Measurements from ENCODE around the gene SLCO1B3.

SLCO1B3 gene

DNA sequence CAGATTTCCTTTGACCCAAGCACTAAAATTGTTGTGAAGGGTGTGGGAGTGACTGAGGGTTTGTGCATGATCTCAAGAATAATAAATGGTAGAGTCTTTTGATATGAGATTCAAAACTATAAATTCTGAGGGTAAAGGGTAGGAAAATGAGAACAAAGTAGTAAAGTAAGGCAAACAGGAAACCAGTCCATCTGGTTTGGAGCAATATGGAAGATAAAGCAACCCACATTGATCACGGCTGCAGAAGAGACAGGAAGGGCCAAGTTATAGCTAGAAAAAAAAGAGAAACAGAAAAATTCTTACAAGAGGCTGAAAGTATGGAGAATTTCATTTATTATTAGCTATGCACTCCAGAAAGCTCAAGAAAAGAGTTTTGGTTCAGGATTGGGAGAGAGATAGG is 4.6 kb upstream of the SLCO1B3 start:
- ATAC-seq (ENCODE audit: insufficient read depth, low read depth): no peak
- no peaks in the 10 kb centered on the region for H4K20me1 ChIP-seq (ENCODE audit: insufficient read depth, low read length)
- H3K9ac ChIP-seq (ENCODE audit: low read depth, low read length): no peak overlapping the region
- H3K4me2 ChIP-seq (ENCODE audit: insufficient read depth, low read length): no peak overlapping the region
- no peaks in the 10 kb centered on the region for H3K9me3 ChIP-seq (ENCODE audit: insufficient read depth, low read length, severe bottlenecking)
- no peaks in the 10 kb centered on the region for H3K27me3 ChIP-seq (ENCODE audit: insufficient read depth, low read length, poor library complexity)
- H3K36me3 ChIP-seq (ENCODE audit: insufficient read depth, low read length): no peaks in the 10 kb centered on the region
- no peaks in the 10 kb centered on the region for H3K4me1 ChIP-seq (ENCODE audit: insufficient read depth, low read length)
- no peak overlapping the region for H2AFZ ChIP-seq (ENCODE audit: low read depth, low read length)
- H3K27ac ChIP-seq (ENCODE audit: low read length): no peak overlapping the region
- DNase-seq: no peak
- TF ChIP-seq EZH2 (IDR thresholded peaks at IDR 0.05; ENCODE audit: borderline replicate concordance, low read depth, low read length, severe bottlenecking): no peak
- TF ChIP-seq, protein P1, sequence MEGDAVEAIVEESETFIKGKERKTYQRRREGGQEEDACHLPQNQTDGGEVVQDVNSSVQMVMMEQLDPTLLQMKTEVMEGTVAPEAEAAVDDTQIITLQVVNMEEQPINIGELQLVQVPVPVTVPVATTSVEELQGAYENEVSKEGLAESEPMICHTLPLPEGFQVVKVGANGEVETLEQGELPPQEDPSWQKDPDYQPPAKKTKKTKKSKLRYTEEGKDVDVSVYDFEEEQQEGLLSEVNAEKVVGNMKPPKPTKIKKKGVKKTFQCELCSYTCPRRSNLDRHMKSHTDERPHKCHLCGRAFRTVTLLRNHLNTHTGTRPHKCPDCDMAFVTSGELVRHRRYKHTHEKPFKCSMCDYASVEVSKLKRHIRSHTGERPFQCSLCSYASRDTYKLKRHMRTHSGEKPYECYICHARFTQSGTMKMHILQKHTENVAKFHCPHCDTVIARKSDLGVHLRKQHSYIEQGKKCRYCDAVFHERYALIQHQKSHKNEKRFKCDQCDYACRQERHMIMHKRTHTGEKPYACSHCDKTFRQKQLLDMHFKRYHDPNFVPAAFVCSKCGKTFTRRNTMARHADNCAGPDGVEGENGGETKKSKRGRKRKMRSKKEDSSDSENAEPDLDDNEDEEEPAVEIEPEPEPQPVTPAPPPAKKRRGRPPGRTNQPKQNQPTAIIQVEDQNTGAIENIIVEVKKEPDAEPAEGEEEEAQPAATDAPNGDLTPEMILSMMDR (IDR thresholded peaks at IDR 0.05; ENCODE audit: borderline replicate concordance, extremely low read depth, low read length, poor library complexity, severe bottlenecking): no peak
- no peaks in the 10 kb centered on the region for H3K79me2 ChIP-seq (ENCODE audit: insufficient read depth, low read length)
- no peak overlapping the region for H3K4me3 ChIP-seq (ENCODE audit: low read depth in 1 of 2, low read length in 2 of 2)

DNA sequence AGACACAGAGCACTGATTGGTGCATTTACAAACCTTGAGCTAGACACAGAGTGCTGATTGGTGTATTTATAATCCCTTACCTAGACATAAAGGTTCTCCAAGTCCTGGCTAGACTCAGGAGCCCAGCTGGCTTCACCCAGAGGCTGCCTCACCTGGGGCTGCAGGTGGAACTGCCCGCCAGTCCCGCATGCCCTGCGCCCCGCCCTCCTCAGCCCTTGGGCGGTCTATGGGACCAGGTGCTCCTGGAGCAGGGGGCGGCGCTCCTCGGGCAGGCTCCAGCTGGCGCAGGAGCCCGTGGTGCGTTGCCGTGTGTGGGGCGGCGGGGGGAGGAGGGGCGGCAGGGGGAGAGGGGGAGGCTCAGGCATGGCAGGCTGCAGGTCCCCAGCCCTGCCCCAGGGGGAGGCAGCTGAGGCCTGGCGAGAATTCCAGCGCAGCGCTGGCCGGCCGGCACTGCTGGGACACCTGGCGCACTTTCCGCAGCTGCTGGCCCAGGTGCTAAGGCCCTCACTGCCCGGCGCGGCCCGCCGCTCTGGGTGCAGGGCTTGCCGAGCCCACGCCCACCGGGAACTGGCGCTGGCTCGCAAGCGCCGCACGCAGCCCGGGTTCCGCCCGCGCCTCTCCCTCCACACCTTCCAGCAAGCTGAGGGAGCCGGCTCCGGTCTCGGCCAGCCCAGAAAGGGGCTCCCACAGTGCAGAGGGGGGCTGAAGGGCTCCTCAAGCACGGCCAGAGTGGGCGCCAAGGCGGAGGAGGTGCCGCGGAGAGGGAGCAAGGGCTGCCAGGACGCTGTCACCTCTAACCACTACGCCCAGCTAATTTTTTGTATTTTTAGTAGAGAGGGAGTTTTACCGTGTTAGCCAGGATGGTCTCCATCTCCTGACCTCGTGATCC is 3.1 kb upstream of the SLCO1B3 start:
- TF ChIP-seq, protein P1 (IDR thresholded peaks at IDR 0.05; ENCODE audit: borderline replicate concordance, extremely low read depth, low read length, poor library complexity, severe bottlenecking): no peak
- no peak for TF ChIP-seq EZH2 (IDR thresholded peaks at IDR 0.05; ENCODE audit: borderline replicate concordance, low read depth, low read length, severe bottlenecking)
- no peaks in the 10 kb centered on the region for H3K36me3 ChIP-seq (ENCODE audit: insufficient read depth, low read length)

DNA sequence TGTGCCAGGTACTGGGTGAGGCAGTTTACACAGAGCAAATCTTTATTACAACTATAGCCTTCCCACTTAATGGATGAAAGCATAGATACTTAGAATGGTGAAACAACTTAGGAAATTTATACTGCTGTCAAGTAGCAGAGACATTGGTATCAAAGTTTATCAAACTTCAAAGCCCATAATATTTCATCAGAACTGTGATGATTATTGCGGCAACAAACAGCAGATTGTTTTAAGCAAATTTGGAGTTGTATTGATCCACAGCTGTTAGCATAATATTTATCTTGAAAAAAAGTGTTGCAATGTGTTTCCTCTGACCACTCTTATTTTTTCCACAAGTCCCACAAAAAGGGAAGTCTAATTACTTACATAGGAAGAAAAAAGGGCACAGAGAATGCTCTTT is 2.0 kb upstream of the SLCO1B3 start:
- no peaks in the 10 kb centered on the region for H3K79me2 ChIP-seq (ENCODE audit: insufficient read depth, low read length)
- no peaks in the 10 kb centered on the region for H3K36me3 ChIP-seq (ENCODE audit: insufficient read depth, low read length)
- H3K4me1 ChIP-seq (ENCODE audit: insufficient read depth, low read length): no peaks in the 10 kb centered on the region
- no peak overlapping the region for H3K9ac ChIP-seq (ENCODE audit: low read depth, low read length)
- H3K9me3 ChIP-seq (ENCODE audit: insufficient read depth, low read length, severe bottlenecking): no peaks in the 10 kb centered on the region
- DNase-seq (no peak), ATAC-seq (ENCODE audit: insufficient read depth, low read depth) (no peak)
- no peak overlapping the region for H3K4me2 ChIP-seq (ENCODE audit: insufficient read depth, low read length)
- no peaks in the 10 kb centered on the region for H3K27me3 ChIP-seq (ENCODE audit: insufficient read depth, low read length, poor library complexity)
- no peaks in the 10 kb centered on the region for H4K20me1 ChIP-seq (ENCODE audit: insufficient read depth, low read length)
- no peak overlapping the region for H3K27ac ChIP-seq (ENCODE audit: low read length)
- no peak for TF ChIP-seq EZH2 (IDR thresholded peaks at IDR 0.05; ENCODE audit: borderline replicate concordance, low read depth, low read length, severe bottlenecking)
- TF ChIP-seq, protein P1 (IDR thresholded peaks at IDR 0.05; ENCODE audit: borderline replicate concordance, extremely low read depth, low read length, poor library complexity, severe bottlenecking): no peak
- no peak overlapping the region for H3K4me3 ChIP-seq (ENCODE audit: low read depth in 1 of 2, low read length in 2 of 2)
- no peak overlapping the region for H2AFZ ChIP-seq (ENCODE audit: low read depth, low read length)

More for the DNA sequence above, 3.1 kb upstream of the SLCO1B3 start:
- Histone ChIP-seq H3K9me3 (ENCODE audit: insufficient read depth, low read length, severe bottlenecking) (no peaks in the 10 kb centered on the region), H3K4me3 (ENCODE audit: low read depth in 1 of 2, low read length in 2 of 2) (no peak overlapping the region), H3K4me1 (ENCODE audit: insufficient read depth, low read length) (no peaks in the 10 kb centered on the region), H3K4me2 (ENCODE audit: insufficient read depth, low read length) (no peak overlapping the region), H3K27ac (ENCODE audit: low read length) (no peak overlapping the region), H3K79me2 (ENCODE audit: insufficient read depth, low read length) (no peaks in the 10 kb centered on the region), H3K9ac (ENCODE audit: low read depth, low read length) (no peak overlapping the region), H2AFZ (ENCODE audit: low read depth, low read length) (no peak overlapping the region), H3K27me3 (ENCODE audit: insufficient read depth, low read length, poor library complexity) (no peaks in the 10 kb centered on the region), H4K20me1 (ENCODE audit: insufficient read depth, low read length) (no peaks in the 10 kb centered on the region)
- DNase-seq (no peak), ATAC-seq (ENCODE audit: insufficient read depth, low read depth) (no peak)
